Fibroblast of the conjunctiva (primary cell): ENCODE measurements around the gene NRXN3.

Experiments used
- DNase-seq: peaks from one replicate; pipeline ENCODE4 v3.0.0-alpha.2; 2010; ENCODE audit warnings: low read depth

Gene NRXN3

DNA sequence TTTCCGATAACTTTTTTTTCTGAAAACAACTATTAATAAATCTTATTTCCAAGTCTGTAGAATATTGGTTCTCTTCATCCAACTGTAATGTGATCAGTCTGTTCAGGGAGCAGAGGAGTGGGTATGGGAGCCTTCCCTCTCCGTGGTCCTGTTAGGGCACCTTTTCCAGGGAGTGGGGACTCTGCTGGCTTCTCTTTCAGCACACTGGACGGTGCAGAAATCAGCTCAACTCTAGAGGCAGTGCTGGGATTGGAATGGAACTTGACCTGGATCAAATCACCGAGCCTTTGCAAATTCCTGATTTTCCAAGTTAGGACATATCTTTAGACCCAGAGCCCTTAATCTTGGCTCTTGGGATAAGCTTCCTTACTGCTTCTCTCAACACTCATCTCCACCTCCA, 1410.7 kb downstream of the NRXN3 start:
- no peak for DNase-seq

GRCh38 chr14:79581912-79582576, 1411.9 kb downstream of the NRXN3 start:
- no peak for DNase-seq

- DNase-seq, result no peak
These were observed 1413.7 kb downstream of the NRXN3 start for GRCh38 chr14:79583738-79584408.

DNA sequence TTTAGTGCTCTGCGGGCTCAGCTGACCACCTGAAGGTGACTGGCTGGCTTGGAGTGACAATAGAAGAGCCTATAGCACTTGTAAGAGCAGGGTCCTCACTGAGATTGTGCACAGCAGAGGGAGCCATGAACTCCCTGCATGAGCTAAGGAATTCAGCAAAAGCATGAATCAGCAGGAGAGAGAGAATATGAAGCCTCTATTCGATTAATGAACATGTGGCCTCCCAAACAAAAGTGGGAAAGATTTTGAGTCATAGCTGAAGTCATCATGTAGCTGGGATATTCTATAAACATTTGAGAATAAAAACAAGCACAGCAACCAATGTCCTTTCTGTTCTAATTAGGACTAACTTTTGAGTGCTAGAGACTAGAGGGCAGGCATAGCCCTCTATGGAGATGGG, 1414.5 kb downstream of the NRXN3 start:
- DNase-seq, result peak; percentile 51

- DNase-seq, result no peak
These were observed 1415.7 kb downstream of the NRXN3 start for GRCh38 chr14:79585845-79586244.

GRCh38 chr14:79586416-79586815, 1416.2 kb downstream of the NRXN3 start:
- no peak for DNase-seq

GRCh38 chr14:79586989-79587598, 1416.9 kb downstream of the NRXN3 start:
- DNase-seq, result no peak

- DNase-seq, result no peak
These were observed 1417.7 kb downstream of the NRXN3 start for GRCh38 chr14:79587875-79588274.

GRCh38 chr14:79588398-79588797, 1418.2 kb downstream of the NRXN3 start:
- no peak for DNase-seq

DNA sequence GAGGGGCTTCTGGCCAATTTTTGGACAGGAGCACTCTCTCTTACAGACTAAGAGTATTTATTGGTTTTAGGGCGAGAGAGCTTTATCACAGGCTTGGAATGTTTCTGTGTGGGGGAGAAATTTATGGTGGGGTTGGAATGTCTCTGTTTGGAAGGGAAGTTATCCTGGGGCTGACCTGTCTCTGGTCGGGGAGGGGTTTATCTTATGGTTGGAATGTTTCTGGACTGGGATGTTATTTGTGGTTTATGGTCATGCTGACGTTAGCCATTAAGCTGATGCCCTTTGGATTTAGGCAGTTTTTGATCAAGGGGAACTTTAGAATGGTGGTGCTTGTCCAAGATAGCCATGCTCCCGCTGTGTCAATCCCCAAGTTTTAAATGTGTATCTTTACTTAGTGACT, 1426.4 kb downstream of the NRXN3 start:
- no peak for DNase-seq

DNA sequence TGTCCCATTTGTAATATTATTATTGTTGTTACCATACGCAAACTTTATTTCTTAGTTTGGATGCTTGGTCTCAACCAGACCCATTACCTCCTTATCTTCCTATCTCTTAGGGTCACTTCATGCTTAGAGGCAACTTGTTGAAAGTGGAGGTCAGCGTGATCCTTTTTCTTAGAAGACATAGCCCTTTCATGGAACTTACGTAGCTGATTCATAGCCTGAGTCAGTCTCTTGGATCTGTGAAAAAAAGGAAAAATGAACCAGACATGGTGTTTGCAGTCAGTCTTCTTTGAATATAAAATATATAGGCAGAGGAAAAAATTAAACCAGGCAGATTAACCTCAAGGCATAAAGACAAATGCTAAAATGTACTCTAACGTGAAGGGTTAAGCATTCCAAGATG, 1427.4 kb downstream of the NRXN3 start:
- DNase-seq, result no peak

GRCh38 chr14:79598339-79598738, 1428.2 kb downstream of the NRXN3 start:
- no peak for DNase-seq

GRCh38 chr14:79599239-79599638, 1429.1 kb downstream of the NRXN3 start:
- DNase-seq, result no peak

- DNase-seq, result no peak
These were observed 1430.2 kb downstream of the NRXN3 start for GRCh38 chr14:79600406-79600805.

GRCh38 chr14:79601579-79601978, 1431.4 kb downstream of the NRXN3 start:
- DNase-seq, result no peak

- DNase-seq, result no peak
These were observed 1431.9 kb downstream of the NRXN3 start for GRCh38 chr14:79602045-79602444.

GRCh38 chr14:79602742-79603141, 1432.6 kb downstream of the NRXN3 start:
- no peak for DNase-seq

DNA sequence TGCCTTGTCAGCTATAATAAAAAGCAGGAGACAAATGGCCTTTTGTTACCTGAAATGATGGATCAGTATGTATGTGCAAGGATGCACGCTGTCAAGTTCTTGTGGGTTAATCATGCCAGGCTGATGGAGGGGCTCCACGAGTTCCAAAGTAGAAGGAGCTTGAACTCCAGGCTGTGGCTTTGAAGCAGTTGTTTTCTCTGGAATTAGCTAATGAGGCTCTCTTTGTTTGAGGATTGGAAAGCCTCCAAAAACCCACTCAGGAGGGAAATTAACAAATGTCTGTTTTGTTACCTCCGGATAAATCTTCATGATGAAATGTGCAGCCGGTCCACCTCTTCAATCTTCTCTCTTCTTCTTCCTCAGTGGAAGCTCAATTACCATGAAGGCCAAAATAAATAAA, 1435.7 kb downstream of the NRXN3 start:
- DNase-seq, result no peak

DNA sequence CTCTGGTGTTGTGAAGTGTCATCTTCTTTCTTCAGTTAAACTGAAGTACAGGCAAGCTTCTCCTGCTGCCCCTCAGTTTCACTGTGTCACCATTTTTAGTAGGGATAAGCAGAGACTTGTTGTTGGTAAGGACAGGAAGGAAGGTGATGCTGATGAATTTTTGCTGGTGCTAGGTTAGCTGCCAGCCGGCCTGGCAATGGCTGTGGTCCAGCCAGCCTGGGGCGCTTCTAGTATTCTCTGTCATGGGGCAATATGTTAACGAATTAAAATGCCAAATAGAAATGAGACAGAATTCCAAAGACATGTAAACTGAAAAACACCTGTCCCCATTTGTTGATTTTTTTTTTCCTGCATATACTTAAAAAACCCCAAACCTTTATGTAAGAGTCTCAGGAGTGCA, 1438.3 kb downstream of the NRXN3 start:
- DNase-seq, result no peak

GRCh38 chr14:79613625-79614024, 1443.5 kb downstream of the NRXN3 start:
- DNase-seq, result no peak

- no peak for DNase-seq
These were observed 1444.3 kb downstream of the NRXN3 start for GRCh38 chr14:79614448-79614847.

DNA sequence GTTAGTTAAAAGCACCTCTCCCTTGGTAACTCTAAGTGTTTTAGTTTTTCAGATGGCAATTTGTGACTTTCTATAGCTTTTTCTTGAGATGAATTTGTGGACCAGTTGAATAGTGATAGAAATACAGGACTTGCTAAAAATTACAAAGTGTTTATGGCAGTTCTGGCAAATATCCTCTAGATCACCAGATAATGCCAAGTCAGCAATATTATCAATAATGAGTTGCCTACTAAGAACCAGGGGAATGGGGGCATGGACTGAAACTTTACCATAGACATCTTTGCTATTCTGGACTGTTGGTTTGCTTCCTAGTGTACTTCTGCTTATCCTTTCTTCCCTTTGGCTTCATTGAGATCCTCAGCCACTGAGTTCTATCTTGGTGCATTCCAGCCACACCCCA, 1456.9 kb downstream of the NRXN3 start:
- DNase-seq, result no peak

GRCh38 chr14:79629411-79630287, 1459.5 kb downstream of the NRXN3 start:
- no peak for DNase-seq
